ENCODE results near the gene CYP2B6. TPM values are rescaled to one million over a fixed set of nuclear protein-coding genes. Genes with fewer than 3 reads are reported as not detected.
"Not testable (repeated sequence)": the region's sequence is repeated elsewhere in the genome, so short reads cannot be mapped to it uniquely, and the experiment has no call there.

CYP2B6 gene
- total RNA-seq, 6 experiments from 2014 or later = not detected

DNA sequence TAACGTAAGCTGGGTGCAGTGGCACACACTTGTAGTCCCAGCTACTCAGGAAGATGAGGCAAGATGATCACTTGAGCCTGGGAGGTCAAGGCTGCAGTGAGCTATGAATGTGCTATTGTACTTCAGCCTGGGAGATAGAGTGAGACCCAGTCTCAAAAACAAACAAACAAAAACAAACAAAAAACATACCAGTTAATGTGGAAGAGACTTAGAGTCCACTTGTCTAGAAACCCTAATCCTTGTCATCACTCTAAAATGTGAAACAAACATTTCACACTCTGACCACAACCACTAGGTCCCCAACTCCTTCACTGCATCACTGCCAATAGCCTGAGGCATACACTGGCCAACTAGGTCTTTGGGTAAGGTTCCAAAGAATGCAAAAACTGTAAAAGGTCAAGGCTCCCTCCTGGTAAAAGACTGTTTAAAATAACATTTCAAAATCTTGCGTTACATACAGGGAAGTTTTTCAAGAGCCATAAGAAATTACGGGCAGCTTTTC lies 28.6 kb upstream of the CYP2B6 start:
- Mint-ChIP-seq H3K4me1 (ENCODE audit: low read depth) (peaks cover 14% of the 10 kb centered on the region), H3K9me3 (peaks cover 6% of the 10 kb centered on the region), H3K36me3 (ENCODE audit: low read depth) (no peaks in the 10 kb centered on the region), H3K4me3 (no peak overlapping the region), H3K27ac (no peak overlapping the region), H3K27me3 (ENCODE audit: insufficient read depth) (no peaks in the 10 kb centered on the region; the same call in none of the 2 replicates)
- peak; percentile 68 for DNase-seq
- TF ChIP-seq, protein P1, sequence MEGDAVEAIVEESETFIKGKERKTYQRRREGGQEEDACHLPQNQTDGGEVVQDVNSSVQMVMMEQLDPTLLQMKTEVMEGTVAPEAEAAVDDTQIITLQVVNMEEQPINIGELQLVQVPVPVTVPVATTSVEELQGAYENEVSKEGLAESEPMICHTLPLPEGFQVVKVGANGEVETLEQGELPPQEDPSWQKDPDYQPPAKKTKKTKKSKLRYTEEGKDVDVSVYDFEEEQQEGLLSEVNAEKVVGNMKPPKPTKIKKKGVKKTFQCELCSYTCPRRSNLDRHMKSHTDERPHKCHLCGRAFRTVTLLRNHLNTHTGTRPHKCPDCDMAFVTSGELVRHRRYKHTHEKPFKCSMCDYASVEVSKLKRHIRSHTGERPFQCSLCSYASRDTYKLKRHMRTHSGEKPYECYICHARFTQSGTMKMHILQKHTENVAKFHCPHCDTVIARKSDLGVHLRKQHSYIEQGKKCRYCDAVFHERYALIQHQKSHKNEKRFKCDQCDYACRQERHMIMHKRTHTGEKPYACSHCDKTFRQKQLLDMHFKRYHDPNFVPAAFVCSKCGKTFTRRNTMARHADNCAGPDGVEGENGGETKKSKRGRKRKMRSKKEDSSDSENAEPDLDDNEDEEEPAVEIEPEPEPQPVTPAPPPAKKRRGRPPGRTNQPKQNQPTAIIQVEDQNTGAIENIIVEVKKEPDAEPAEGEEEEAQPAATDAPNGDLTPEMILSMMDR (IDR thresholded peaks at IDR 0.05) = no peak

DNA sequence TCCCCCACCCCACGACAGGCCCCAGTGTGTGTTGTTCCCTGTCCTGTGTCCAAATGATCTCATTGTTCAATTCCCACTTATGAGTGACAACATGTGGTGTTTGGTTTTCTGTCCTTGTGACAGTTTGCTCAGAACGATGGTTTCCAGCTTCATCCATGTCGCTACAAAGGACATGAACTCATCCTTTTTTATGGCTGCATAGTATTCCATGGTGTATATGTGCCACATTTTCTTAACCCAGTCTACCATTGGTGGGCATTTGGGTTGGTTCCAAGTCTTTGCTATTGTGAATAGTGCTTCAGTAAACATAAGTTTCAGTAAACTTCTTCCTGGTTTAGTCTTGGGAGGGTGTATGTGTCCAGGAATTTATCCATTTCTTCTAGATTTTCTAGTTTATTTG lies 26.7 kb upstream of the CYP2B6 start:
- H3K4me3 Mint-ChIP-seq; H3K36me3 Mint-ChIP-seq (ENCODE audit: low read depth); DNase-seq; H3K27me3 Mint-ChIP-seq (ENCODE audit: insufficient read depth); H3K27ac Mint-ChIP-seq; H3K9me3 Mint-ChIP-seq: not testable (repeated sequence)
- peaks cover 14% of the 10 kb centered on the region for H3K4me1 Mint-ChIP-seq (ENCODE audit: low read depth)

DNA sequence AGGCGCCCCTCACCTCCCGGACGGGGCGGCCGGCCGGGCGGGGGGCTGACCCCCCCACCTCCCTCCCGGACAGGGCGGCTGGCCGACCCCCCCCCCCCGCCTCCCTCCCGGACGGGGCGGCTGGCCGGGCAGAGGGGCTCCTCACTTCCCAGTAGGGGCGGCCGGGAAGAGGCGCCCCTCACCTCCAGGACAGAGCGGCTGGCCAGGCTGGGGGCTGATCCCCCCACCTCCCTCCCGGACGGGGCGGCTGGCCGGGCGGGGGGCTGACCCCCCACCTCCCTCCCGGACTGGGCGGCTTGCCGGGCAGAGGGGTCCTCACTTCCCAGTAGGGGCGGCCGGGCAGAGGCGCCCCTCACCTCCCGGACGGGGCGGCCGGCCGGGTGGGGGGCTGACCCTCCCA lies 25.7 kb upstream of the CYP2B6 start:
- H3K27me3 Mint-ChIP-seq (ENCODE audit: insufficient read depth); H3K36me3 Mint-ChIP-seq (ENCODE audit: low read depth); H3K4me3 Mint-ChIP-seq: not testable (repeated sequence)

DNA sequence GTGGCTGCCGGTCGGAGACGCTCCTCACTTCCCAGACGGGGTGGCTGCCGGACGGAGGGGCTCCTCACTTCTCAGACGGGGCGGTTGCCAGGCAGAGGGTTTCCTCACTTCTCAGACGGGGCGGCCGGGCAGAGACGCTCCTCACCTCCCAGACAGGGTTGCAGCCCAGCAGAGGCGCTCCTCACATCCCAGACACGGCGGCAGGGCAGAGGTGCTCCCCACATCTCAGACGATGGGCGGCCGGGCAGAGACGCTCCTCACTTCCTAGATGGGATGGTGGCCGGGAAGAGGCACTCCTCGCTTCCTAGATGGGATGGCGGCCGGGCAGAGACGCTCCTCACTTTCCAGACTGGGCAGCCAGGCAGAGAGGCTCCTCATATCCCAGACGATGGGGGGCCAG lies 24.5 kb upstream of the CYP2B6 start:
- DNase-seq; H3K36me3 Mint-ChIP-seq (ENCODE audit: low read depth); H3K9me3 Mint-ChIP-seq; H3K27ac Mint-ChIP-seq; H3K27me3 Mint-ChIP-seq (ENCODE audit: insufficient read depth); H3K4me3 Mint-ChIP-seq: not testable (repeated sequence)
- peaks cover 14% of the 10 kb centered on the region for H3K4me1 Mint-ChIP-seq (ENCODE audit: low read depth)

More for the DNA sequence above, 25.7 kb upstream of the CYP2B6 start:
- not testable (repeated sequence) for DNase-seq, H3K27ac Mint-ChIP-seq, H3K9me3 Mint-ChIP-seq
- peaks cover 14% of the 10 kb centered on the region for H3K4me1 Mint-ChIP-seq (ENCODE audit: low read depth)

DNA sequence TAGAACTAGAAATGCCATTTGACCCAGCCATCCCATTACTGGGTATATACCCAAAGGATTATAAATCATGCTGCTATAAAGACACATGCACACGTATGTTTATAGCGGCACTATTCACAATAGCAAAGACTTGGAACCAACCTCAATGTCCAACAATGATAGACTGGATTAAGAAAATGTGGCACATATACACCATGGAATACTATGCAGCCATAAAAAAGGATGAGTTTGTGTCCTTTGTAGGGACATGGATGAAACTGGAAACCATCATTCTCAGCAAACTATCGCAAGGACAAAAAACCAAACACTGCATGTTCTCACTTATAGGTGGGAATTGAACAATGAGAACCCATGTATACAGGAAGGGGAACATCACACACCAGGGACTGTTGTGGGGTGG lies 23.0 kb upstream of the CYP2B6 start:
- not testable (repeated sequence) for H3K4me1 Mint-ChIP-seq (ENCODE audit: low read depth); H3K4me3 Mint-ChIP-seq; H3K9me3 Mint-ChIP-seq; H3K36me3 Mint-ChIP-seq (ENCODE audit: low read depth); DNase-seq; H3K27ac Mint-ChIP-seq
- peaks cover 12% of the 10 kb centered on the region for H3K27me3 Mint-ChIP-seq (ENCODE audit: insufficient read depth)

DNA sequence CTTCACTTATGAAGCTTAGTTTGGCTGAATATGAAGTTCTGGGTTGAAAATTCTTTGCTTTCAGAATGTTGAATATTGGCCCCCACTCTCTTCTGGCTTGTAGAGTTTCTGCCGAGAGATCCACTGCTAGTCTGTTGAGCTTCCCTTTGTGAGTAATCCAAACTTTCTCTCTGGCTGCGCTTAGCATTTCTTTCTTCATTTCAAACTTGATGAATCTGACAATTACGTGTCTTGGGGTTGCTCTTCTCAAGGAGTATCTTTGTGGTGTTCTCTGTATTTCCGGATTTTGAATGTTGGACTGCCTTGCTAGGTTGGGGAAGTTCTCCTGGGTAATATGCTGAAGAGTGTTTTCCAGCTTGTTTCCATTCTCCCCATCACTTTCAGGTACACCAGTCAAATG lies 21.4 kb upstream of the CYP2B6 start:
- not testable (repeated sequence) for H3K4me3 Mint-ChIP-seq; H3K27ac Mint-ChIP-seq; H3K36me3 Mint-ChIP-seq (ENCODE audit: low read depth); H3K9me3 Mint-ChIP-seq; DNase-seq; H3K4me1 Mint-ChIP-seq (ENCODE audit: low read depth)
- peaks cover 12% of the 10 kb centered on the region for H3K27me3 Mint-ChIP-seq (ENCODE audit: insufficient read depth)

DNA sequence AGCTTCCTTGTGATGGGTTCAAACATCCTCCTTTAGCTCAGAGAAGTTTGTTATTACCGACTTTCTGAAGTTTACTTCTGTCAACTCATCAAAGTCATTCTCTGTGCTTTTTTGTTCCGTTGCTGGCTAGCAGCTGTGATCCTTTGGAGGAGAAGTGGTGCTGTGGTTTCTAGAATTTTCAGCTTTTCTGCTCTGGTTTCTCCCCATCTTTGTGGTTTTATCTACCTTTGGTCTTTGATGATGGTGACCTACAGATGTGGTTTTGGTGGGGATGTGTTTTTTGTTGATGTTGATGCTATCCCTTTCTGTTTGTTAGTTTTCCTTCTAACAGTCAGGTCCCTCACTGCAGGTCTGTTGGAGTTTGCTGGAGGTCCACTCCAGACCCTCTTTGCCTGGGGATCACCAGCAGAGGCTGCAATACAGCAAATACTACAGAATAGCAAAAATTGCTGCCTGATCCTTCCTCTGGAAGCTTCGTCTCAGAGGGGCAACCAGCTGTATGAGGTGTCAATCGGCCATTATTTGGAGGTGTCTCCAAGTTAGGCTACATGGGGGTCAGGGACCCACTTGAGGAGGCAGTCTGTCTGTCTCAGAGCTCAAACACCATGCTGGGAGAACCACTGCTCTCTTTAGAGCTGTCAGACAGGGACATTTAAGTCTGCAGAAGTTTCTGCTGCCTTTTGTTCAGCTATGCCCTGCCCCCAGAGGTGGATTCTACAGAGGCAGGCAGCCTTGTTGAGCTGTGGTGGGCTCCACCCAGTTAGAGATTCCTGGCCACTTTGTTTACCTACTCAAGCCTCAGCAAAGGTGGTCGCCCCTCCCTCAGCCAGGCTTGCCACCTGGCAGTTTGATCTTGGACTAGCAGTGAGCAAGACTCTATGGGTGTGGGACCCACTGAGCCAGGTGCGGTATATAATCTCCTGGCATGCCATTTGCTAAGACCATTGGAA lies 20.4 kb upstream of the CYP2B6 start:
- H3K4me3 Mint-ChIP-seq; H3K4me1 Mint-ChIP-seq (ENCODE audit: low read depth); H3K9me3 Mint-ChIP-seq; H3K27ac Mint-ChIP-seq; DNase-seq; H3K36me3 Mint-ChIP-seq (ENCODE audit: low read depth): not testable (repeated sequence)
- peaks cover 12% of the 10 kb centered on the region for H3K27me3 Mint-ChIP-seq (ENCODE audit: insufficient read depth)

DNA sequence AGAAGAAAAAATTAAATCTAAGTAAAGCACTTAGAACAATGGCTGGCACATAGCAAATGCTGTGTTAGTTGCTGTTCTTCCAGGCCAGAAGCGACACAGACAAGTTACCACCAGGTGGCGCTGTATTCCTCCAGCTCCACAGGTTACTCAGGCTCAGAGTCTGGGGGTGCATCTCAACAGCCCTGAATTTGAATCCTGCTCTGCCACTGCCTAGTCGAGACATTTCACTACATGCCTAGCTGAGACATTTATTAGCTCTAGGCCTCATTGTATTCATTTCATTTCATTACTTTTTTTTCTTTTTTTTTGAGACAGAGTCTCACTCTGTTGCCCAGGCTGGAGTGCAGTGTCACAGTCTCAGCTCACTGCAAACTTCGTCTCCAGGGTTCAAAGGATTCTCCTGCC lies 16.4 kb upstream of the CYP2B6 start:
- TF ChIP-seq, protein P1 (IDR thresholded peaks at IDR 0.05) = peak; percentile 97
- Mint-ChIP-seq H3K36me3 (ENCODE audit: low read depth) (no peaks in the 10 kb centered on the region), H3K9me3 (no peaks in the 10 kb centered on the region), H3K27ac (no peak overlapping the region), H3K4me3 (no peak overlapping the region), H3K27me3 (ENCODE audit: insufficient read depth) (peaks cover 24% of the 10 kb centered on the region), H3K4me1 (ENCODE audit: low read depth) (no peaks in the 10 kb centered on the region)
- DNase-seq = peak; percentile 57
